Liver (tissue), 9 donors: Measurements from ENCODE around the gene DMTF1. TPM values are rescaled to one million over a fixed set of nuclear protein-coding genes. Genes with fewer than 3 reads are reported as not detected.

Experiments used
- DNase-seq: peaks from one replicate; pipeline ENCODE4 v3.0.0-alpha.2; 2017; ENCODE audit warnings: low spot score
- H3K27ac ChIP-seq, 2 donors: one replicate each; pipeline ENCODE4 v1.7.0; 2013; ENCODE audit warnings: inconsistent platforms in 2 of 2, low read length in 2 of 2, control low read depth in 1 of 2, low read depth in 1 of 2, mild to moderate bottlenecking in 1 of 2
- H3K27me3 ChIP-seq, 4 donors: one replicate each; pipeline versions ENCODE4 v1.6.1 to v1.7.0; 2013; ENCODE audit warnings: low read length in 3 of 4, inconsistent platforms in 1 of 4, mild to moderate bottlenecking in 1 of 4, moderate library complexity in 1 of 4; ENCODE audit not compliant: control insufficient read depth in 4 of 4, insufficient read depth in 4 of 4
- H3K36me3 ChIP-seq, 4 donors: one replicate each; pipeline versions ENCODE4 v1.6.1 to v1.7.0; 2013; ENCODE audit warnings: low read length in 3 of 4, mild to moderate bottlenecking in 3 of 4, low read depth in 1 of 4, moderate library complexity in 1 of 4; ENCODE audit not compliant: control insufficient read depth in 4 of 4, insufficient read depth in 3 of 4
- H3K4me1 ChIP-seq, 4 donors: one replicate each; pipeline versions ENCODE4 v1.6.1 to v1.7.0; 2013; ENCODE audit warnings: low read length in 3 of 4, mild to moderate bottlenecking in 3 of 4, moderate library complexity in 1 of 4; ENCODE audit not compliant: control insufficient read depth in 4 of 4, insufficient read depth in 4 of 4
- H3K4me3 ChIP-seq, 3 donors: one replicate each; pipeline versions ENCODE4 v1.6.1 to v1.7.0; 2013; ENCODE audit warnings: low read length in 3 of 3, control low read depth in 1 of 3, low read depth in 1 of 3, mild to moderate bottlenecking in 1 of 3
- H3K9ac ChIP-seq, 2 donors: one replicate each; pipeline ENCODE4 v1.7.0; 2013; ENCODE audit warnings: low read length in 2 of 2, mild to moderate bottlenecking in 2 of 2, moderate library complexity in 2 of 2, control low read depth in 1 of 2, low read depth in 1 of 2
- H3K9me3 ChIP-seq, 4 donors: one replicate each; pipeline versions ENCODE4 v1.6.1 to v1.7.0; 2013; ENCODE audit warnings: low read length in 3 of 4; ENCODE audit not compliant: control insufficient read depth in 4 of 4
- CTCF ChIP-seq: fragments of 150-350 bp; IDR thresholded peaks from 2 replicates; pipeline ENCODE4 v1.5.1; 2017; ENCODE audit warnings: improper control_type of control experiment, low read depth, low read length; ENCODE audit not compliant: missing input control
- EGR1 ChIP-seq, 2 donors: IDR thresholded peaks; 2 replicates each; pipeline ENCODE4 v1.6.1; 2016 to 2018; ENCODE audit warnings: antibody characterized with exemption in 2 of 2, low read depth in 2 of 2
- FOXA2 ChIP-seq: IDR thresholded peaks from 2 replicates; pipeline ENCODE4 v1.6.1; 2016; ENCODE audit warnings: antibody characterized with exemption
- GABPA ChIP-seq, 2 donors: IDR thresholded peaks in 1 of 2; conservative IDR thresholded peaks in 1 of 2; 2 replicates each; pipeline ENCODE4 v1.6.1; 2016; ENCODE audit warnings: antibody characterized with exemption in 2 of 2, mild to moderate bottlenecking in 1 of 2, moderate library complexity in 1 of 2
- HNF4A ChIP-seq, 2 donors: conservative IDR thresholded peaks; 2 replicates each; pipeline ENCODE4 v1.6.1; 2016; ENCODE audit warnings: antibody characterized with exemption in 2 of 2, mild to moderate bottlenecking in 2 of 2
- HNF4G ChIP-seq: IDR thresholded peaks from 2 replicates; pipeline ENCODE4 v1.6.1; 2016; ENCODE audit warnings: antibody characterized with exemption
- JUND ChIP-seq, 2 donors: IDR thresholded peaks; 2 replicates each; pipeline ENCODE4 v1.6.1; 2016; ENCODE audit warnings: antibody characterized with exemption in 2 of 2
- NR2F2 ChIP-seq: IDR thresholded peaks from 2 replicates; pipeline ENCODE4 v1.6.1; 2016; ENCODE audit warnings: antibody characterized with exemption
- REST ChIP-seq: IDR thresholded peaks from 2 replicates; pipeline ENCODE4 v1.6.1; 2016; ENCODE audit warnings: antibody characterized with exemption, mild to moderate bottlenecking
- RXRA ChIP-seq, 2 donors: IDR thresholded peaks; 2 replicates each; pipeline ENCODE4 v1.6.1; 2017 to 2018; ENCODE audit warnings: antibody characterized with exemption in 2 of 2, mild to moderate bottlenecking in 1 of 2
- SP1 ChIP-seq: IDR thresholded peaks from 2 replicates; pipeline ENCODE4 v1.6.1; 2018; ENCODE audit warnings: antibody characterized with exemption, mild to moderate bottlenecking
- TAF1 ChIP-seq: conservative IDR thresholded peaks from 2 replicates; pipeline ENCODE4 v1.6.1; 2016; ENCODE audit warnings: antibody characterized with exemption, mild to moderate bottlenecking
- YY1 ChIP-seq: IDR thresholded peaks from 2 replicates; pipeline ENCODE4 v1.6.1; 2016; ENCODE audit warnings: antibody characterized with exemption, mild to moderate bottlenecking
- WGBS: extraction: QIAGEN DNeasy Blood & Tissue Kit; methylation state at CpG from one replicate; pipeline ENCODE4 v1.1.7; 2013; 5-methylcytosine and 5-hydroxymethylcytosine counted together
- polyA plus RNA-seq, 2 donors: library from polyadenylated mRNA; stranded (reverse) in 1 of 2; unstranded in 1 of 2; fragments of 200-250 nt in 1 of 2; fragments of >200 nt in 1 of 2; fragmentation: Nextera tagmentation in 1 of 2; extraction: Ambion mirVana in 1 of 2; gene quantifications; one replicate each; pipeline versions ENCODE4 v1.2.1 to v1.2.3, GENCODE V29; 2013 to 2015
- total RNA-seq, 2 donors: library from RNA; depleted of rRNA; stranded (reverse); fragments of >200 nt; gene quantifications; one replicate each; pipeline ENCODE4 v1.2.3, GENCODE V29; 2014
- TF ChIP-seq, protein P1 (sequence below): IDR thresholded peaks from 2 replicates; pipeline ENCODE4 v1.6.1; 2016; ENCODE audit warnings: antibody characterized with exemption
- TF ChIP-seq, protein P2 (sequence below): IDR thresholded peaks from 2 replicates; pipeline ENCODE4 v1.6.1; 2016; ENCODE audit warnings: antibody characterized with exemption
- TF ChIP-seq, protein P3 (sequence below): IDR thresholded peaks from 2 replicates; pipeline ENCODE4 v1.6.1; 2016; ENCODE audit warnings: antibody characterized with exemption
- donor health status: healthy.
- donor health status: healthy.
- donor health status: healthy.
- donor health status: healthy.
- donor health status: healthy.

The DMTF1 gene
- total and polyA plus RNA-seq, 4 donors = 6.5 to 54.6 (median 26.0) TPM

- no peak overlapping the region for H3K9ac ChIP-seq
- 63% methylated on average over 2 of the region's 2 CpGs for WGBS
- no peaks in the 10 kb centered on the region for H3K9me3 ChIP-seq
- H3K36me3 ChIP-seq = no peaks in the 10 kb centered on the region
- TF ChIP-seq HNF4A (conservative IDR thresholded peaks at IDR 0.05) (no peak), SP1 (no peak), HNF4G (no peak), RXRA (IDR thresholded peaks at IDR 0.05) (no peak), TAF1 (no peak), JUND (IDR thresholded peaks at IDR 0.05) (no peak), YY1 (no peak), FOXA2 (no peak), NR2F2 (no peak), GABPA (IDR thresholded peaks at IDR 0.05 in 1 of 2, conservative IDR thresholded peaks at IDR 0.05 in 1 of 2) (no peak)
- TF ChIP-seq, protein P1, sequence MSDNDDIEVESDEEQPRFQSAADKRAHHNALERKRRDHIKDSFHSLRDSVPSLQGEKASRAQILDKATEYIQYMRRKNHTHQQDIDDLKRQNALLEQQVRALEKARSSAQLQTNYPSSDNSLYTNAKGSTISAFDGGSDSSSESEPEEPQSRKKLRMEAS = no peak
- TF ChIP-seq, protein P2, sequence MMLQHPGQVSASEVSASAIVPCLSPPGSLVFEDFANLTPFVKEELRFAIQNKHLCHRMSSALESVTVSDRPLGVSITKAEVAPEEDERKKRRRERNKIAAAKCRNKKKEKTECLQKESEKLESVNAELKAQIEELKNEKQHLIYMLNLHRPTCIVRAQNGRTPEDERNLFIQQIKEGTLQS = no peak
- TF ChIP-seq, protein P3, sequence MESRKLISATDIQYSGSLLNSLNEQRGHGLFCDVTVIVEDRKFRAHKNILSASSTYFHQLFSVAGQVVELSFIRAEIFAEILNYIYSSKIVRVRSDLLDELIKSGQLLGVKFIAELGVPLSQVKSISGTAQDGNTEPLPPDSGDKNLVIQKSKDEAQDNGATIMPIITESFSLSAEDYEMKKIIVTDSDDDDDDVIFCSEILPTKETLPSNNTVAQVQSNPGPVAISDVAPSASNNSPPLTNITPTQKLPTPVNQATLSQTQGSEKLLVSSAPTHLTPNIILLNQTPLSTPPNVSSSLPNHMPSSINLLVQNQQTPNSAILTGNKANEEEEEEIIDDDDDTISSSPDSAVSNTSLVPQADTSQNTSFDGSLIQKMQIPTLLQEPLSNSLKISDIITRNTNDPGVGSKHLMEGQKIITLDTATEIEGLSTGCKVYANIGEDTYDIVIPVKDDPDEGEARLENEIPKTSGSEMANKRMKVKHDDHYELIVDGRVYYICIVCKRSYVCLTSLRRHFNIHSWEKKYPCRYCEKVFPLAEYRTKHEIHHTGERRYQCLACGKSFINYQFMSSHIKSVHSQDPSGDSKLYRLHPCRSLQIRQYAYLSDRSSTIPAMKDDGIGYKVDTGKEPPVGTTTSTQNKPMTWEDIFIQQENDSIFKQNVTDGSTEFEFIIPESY = no peak
- no peak overlapping the region for H3K27ac ChIP-seq
- H3K27me3 ChIP-seq = no peaks in the 10 kb centered on the region
- peaks cover 0 to 2% (median 0%) of the 10 kb centered on the region in 4 donors for H3K4me1 ChIP-seq
- no peak overlapping the region for H3K4me3 ChIP-seq
- no peak for DNase-seq
Observed at GRCh38 chr7:87144173-87144657, 8.0 kb upstream of the DMTF1 start.

DNA sequence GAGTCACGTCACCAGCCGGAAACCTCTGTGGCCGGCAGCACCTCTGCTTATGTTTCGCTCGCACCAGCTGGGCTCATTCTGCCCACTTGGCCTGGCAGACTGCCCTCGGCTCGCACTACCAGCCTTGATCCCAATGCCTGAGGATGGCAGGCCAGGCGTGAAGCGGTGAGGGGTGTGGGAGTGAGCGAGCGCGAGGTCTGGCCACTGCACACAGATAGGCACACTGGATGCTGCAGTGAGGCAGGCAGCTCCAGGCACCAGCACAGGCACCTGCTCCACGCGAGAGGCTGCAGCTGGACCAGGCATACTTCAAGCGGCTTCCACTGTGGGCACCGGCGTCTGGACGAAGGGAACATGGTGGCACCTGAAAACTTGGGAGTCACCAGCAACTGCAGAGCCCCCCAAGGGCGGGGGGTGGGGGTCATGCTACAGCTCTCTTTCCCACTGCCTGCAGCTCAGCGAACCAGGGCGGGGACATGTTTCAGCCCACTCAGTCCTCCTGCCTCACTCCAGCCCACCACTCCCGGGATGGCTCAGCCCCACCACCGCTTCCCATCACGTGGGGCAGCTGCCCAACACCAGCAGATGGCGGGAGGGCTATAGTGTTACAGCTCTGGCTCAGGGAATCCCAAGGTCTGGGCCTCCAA lies 5.4 kb upstream of the DMTF1 start:
- H3K9ac ChIP-seq = no peak overlapping the region
- no peak for DNase-seq

More for the DNA sequence above, 5.4 kb upstream of the DMTF1 start:
- TF ChIP-seq TAF1 = no peak
- no peak for TF ChIP-seq RXRA (IDR thresholded peaks at IDR 0.05)
- no peak for TF ChIP-seq JUND (IDR thresholded peaks at IDR 0.05)
- no peak for TF ChIP-seq NR2F2
- no peak for TF ChIP-seq EGR1 (IDR thresholded peaks at IDR 0.05; ENCODE audit: low read depth in 2 of 2)
- TF ChIP-seq, protein P3 = no peak
- no peak for TF ChIP-seq CTCF
- no peak for TF ChIP-seq HNF4A (conservative IDR thresholded peaks at IDR 0.05)
- no peak for TF ChIP-seq REST
- no peak for TF ChIP-seq YY1
- TF ChIP-seq GABPA (IDR thresholded peaks at IDR 0.05 in 1 of 2, conservative IDR thresholded peaks at IDR 0.05 in 1 of 2) = no peak
- no peak for TF ChIP-seq SP1
- H3K4me3 ChIP-seq = no peak overlapping the region
- H3K36me3 ChIP-seq = no peaks in the 10 kb centered on the region
- no peak overlapping the region for H3K27ac ChIP-seq
- no peaks in the 10 kb centered on the region for H3K9me3 ChIP-seq
- H3K4me1 ChIP-seq = peaks cover 0 to 8% (median 5%) of the 10 kb centered on the region in 4 donors
- 90% methylated on average over 25 of the region's 25 CpGs for WGBS
- no peaks in the 10 kb centered on the region for H3K27me3 ChIP-seq
